CD14-positive monocyte (primary cell): ENCODE results near the gene PSPH. TPM values are rescaled to one million over a fixed set of nuclear protein-coding genes. Genes with fewer than 3 reads are reported as not detected.

Experiments
- DNase-seq, 3 donors: peaks; one replicate each; pipeline ENCODE4 v3.0.0-alpha.2; 2011 to 2022
- H2AFZ ChIP-seq: 2 replicates; pipeline ENCODE4 v1.6.0; 2012; ENCODE audit warnings: mild to moderate bottlenecking, low read depth, low read length, inconsistent platforms; ENCODE audit not compliant: insufficient read depth, poor library complexity, severe bottlenecking
- H3K27ac ChIP-seq, 2 donors: 1 replicate in 1 of 2; 2 replicates in 1 of 2; pipeline ENCODE4 v1.5.1; 2012 to 2013; ENCODE audit warnings: low read length in 2 of 2, control low read depth in 1 of 2, inconsistent platforms in 1 of 2, low read depth in 1 of 2, mild to moderate bottlenecking in 1 of 2
- H3K27me3 ChIP-seq, 2 donors: one replicate each; pipeline versions ENCODE4 v1.6.0 to v1.6.1; 2011 to 2013; ENCODE audit warnings: low read length in 2 of 2; ENCODE audit not compliant: control insufficient read depth in 2 of 2, insufficient read depth in 2 of 2
- H3K36me3 ChIP-seq, 2 donors: replicated peaks in 1 of 2; 1 replicate in 1 of 2; 2 replicates in 1 of 2; pipeline versions ENCODE4 v1.5.1 to v1.6.1; 2012 to 2013; ENCODE audit warnings: low read length in 2 of 2, control low read depth in 1 of 2, inconsistent platforms in 1 of 2, mild to moderate bottlenecking in 1 of 2; ENCODE audit not compliant: insufficient read depth in 2 of 2, control insufficient read depth in 1 of 2
- H3K4me1 ChIP-seq, 2 donors: 1 replicate in 1 of 2; 2 replicates in 1 of 2; pipeline versions ENCODE4 v1.5.1 to v1.6.1; 2012 to 2013; ENCODE audit warnings: low read length in 2 of 2, control low read depth in 1 of 2, inconsistent platforms in 1 of 2, mild to moderate bottlenecking in 1 of 2, moderate library complexity in 1 of 2; ENCODE audit not compliant: insufficient read depth in 2 of 2, control insufficient read depth in 1 of 2
- H3K4me2 ChIP-seq: replicated peaks from 2 replicates; pipeline ENCODE3; 2012; ENCODE audit warnings: low read length, moderate library complexity, mild to moderate bottlenecking; ENCODE audit not compliant: poor library complexity, severe bottlenecking; ENCODE audit errors: extremely low read depth
- H3K4me3 ChIP-seq, 3 experiments: fragments of 200-600 bp in 1 of 3; sonication (generic) in 1 of 3; replicated peaks in 1 of 3; 1 replicate in 2 of 3; 2 replicates in 1 of 3; pipeline ENCODE4 v1.5.1; 2011 to 2013; ENCODE audit warnings: low read length in 3 of 3, mild to moderate bottlenecking in 3 of 3, control low read depth in 2 of 3, low read depth in 2 of 3, inconsistent platforms in 1 of 3, moderate library complexity in 1 of 3
- H3K79me2 ChIP-seq: 2 replicates; pipeline ENCODE4 v1.6.0; 2012; ENCODE audit warnings: mild to moderate bottlenecking, control low read depth, inconsistent platforms, low read length, moderate library complexity; ENCODE audit not compliant: insufficient read depth
- H3K9ac ChIP-seq: 2 replicates; pipeline ENCODE4 v1.6.0; 2017; ENCODE audit warnings: low read length, mild to moderate bottlenecking; ENCODE audit not compliant: insufficient read depth, poor library complexity, severe bottlenecking
- H3K9me3 ChIP-seq, 2 donors: replicated peaks in 1 of 2; 1 replicate in 1 of 2; 2 replicates in 1 of 2; pipeline versions ENCODE4 v1.5.1 to v1.6.1; 2012 to 2013; ENCODE audit warnings: low read length in 2 of 2, control low read depth in 1 of 2; ENCODE audit not compliant: control insufficient read depth in 1 of 2, insufficient read depth in 1 of 2
- H4K20me1 ChIP-seq: 2 replicates; pipeline ENCODE4 v1.6.0; 2012; ENCODE audit warnings: mild to moderate bottlenecking, low read length, control low read depth, moderate library complexity; ENCODE audit not compliant: insufficient read depth
- H3K27ac Mint-ChIP-seq, 7 donors: one replicate each; pipeline ENCODE4 v1.8.0; 2020; ENCODE audit warnings: mild to moderate bottlenecking in 7 of 7, mixed read lengths in 7 of 7, moderate library complexity in 6 of 7, inconsistent platforms in 2 of 7
- H3K27me3 Mint-ChIP-seq, 3 donors: one replicate each; pipeline ENCODE4 v1.8.0; 2021 to 2022; ENCODE audit warnings: low read depth in 3 of 3, mild to moderate bottlenecking in 3 of 3, mixed read lengths in 3 of 3, moderate library complexity in 3 of 3, inconsistent platforms in 1 of 3
- H3K36me3 Mint-ChIP-seq, 2 donors: one replicate each; pipeline ENCODE4 v1.8.0; 2020; ENCODE audit warnings: mixed read lengths in 2 of 2, inconsistent platforms in 1 of 2, mild to moderate bottlenecking in 1 of 2
- H3K4me1 Mint-ChIP-seq: one replicate; pipeline ENCODE4 v1.8.0; 2020; ENCODE audit warnings: mild to moderate bottlenecking, mixed read lengths
- H3K4me3 Mint-ChIP-seq, 2 donors: one replicate each; pipeline ENCODE4 v1.8.0; 2020; ENCODE audit warnings: mild to moderate bottlenecking in 2 of 2, mixed read lengths in 2 of 2, moderate library complexity in 1 of 2
- H3K9me3 Mint-ChIP-seq, 7 donors: one replicate each; pipeline ENCODE4 v1.8.0; 2020 to 2022; ENCODE audit warnings: mixed read lengths in 7 of 7, mild to moderate bottlenecking in 6 of 7, moderate library complexity in 6 of 7, inconsistent platforms in 2 of 7
- WGBS: methylation state at CpG from one replicate; pipeline ENCODE4 v1.1.5; 2013; ENCODE audit warnings: missing lambda C conversion rate; ENCODE audit not compliant: insufficient coverage; 5-methylcytosine and 5-hydroxymethylcytosine counted together
- intact Hi-C, 2 donors: fragments of 100-400 bp; cut with micrococcal nuclease; formaldehyde crosslinking; loops; one replicate each; pipeline versions ENCODE4 v1.15.0 to v1.15.1; 2023
- polyA plus RNA-seq, 3 donors: library from polyadenylated mRNA; depleted of rRNA in 1 of 3; unstranded in 2 of 3; stranded (reverse) in 1 of 3; fragments of 300-500 nt in 2 of 3; fragments of >200 nt in 1 of 3; fragmentation: Illumina TruSeq in 2 of 3; gene quantifications; 1 replicate in 2 of 3; 2 replicates in 1 of 3; pipeline ENCODE4 v1.2.3, GENCODE V29; 2012 to 2021
- TF ChIP-seq, protein P1 (sequence below): fragments of 200-600 bp; IDR thresholded peaks from one replicate; pipeline ENCODE4 v1.8.0; 2022; ENCODE audit warnings: antibody characterized with exemption, mild to moderate bottlenecking

PSPH gene
- polyA plus RNA-seq, 3 donors = 1.7 to 6.7 (median 5.3) TPM

DNA sequence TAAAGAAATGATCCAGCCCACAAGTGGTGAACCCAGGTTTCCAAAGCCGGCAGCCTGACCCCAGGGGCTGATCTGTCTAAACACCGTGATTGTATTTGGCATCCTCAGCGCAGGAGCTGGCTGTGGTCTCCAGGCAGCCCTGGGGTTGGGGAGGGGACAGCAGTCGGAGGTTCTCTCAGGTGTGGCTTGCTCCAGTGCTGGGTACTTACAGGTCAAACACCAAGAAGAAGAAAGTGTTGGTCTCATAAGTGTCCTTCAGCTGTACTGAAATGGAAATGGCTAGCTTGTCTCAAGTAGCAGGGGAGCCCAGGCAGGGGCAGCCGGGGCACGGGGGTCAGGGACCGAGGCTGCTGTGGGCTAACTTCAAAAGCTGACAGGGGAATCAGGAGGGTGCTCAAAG, 35.5 kb upstream of the PSPH start:
- H3K4me1 Mint-ChIP-seq = no peaks in the 10 kb centered on the region
- H3K4me3 Mint-ChIP-seq = no peak overlapping the region
- Histone ChIP-seq H3K4me1 (no peaks in the 10 kb centered on the region), H3K27me3 (no peaks in the 10 kb centered on the region), H3K9me3 (no peaks in the 10 kb centered on the region), H3K36me3 (peaks cover 2 to 9% of the 10 kb centered on the region in 2 donors), H4K20me1 (no peaks in the 10 kb centered on the region), H3K27ac (no peak overlapping the region), H3K9ac (no peak overlapping the region), H3K79me2 (no peaks in the 10 kb centered on the region), H3K4me3 (no peak overlapping the region), H3K4me2 (no peak overlapping the region), H2AFZ (no peak overlapping the region)
- peaks cover 10 to 24% of the 10 kb centered on the region in 2 donors for H3K36me3 Mint-ChIP-seq
- TF ChIP-seq, protein P1, sequence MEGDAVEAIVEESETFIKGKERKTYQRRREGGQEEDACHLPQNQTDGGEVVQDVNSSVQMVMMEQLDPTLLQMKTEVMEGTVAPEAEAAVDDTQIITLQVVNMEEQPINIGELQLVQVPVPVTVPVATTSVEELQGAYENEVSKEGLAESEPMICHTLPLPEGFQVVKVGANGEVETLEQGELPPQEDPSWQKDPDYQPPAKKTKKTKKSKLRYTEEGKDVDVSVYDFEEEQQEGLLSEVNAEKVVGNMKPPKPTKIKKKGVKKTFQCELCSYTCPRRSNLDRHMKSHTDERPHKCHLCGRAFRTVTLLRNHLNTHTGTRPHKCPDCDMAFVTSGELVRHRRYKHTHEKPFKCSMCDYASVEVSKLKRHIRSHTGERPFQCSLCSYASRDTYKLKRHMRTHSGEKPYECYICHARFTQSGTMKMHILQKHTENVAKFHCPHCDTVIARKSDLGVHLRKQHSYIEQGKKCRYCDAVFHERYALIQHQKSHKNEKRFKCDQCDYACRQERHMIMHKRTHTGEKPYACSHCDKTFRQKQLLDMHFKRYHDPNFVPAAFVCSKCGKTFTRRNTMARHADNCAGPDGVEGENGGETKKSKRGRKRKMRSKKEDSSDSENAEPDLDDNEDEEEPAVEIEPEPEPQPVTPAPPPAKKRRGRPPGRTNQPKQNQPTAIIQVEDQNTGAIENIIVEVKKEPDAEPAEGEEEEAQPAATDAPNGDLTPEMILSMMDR = no peak
- no peak for DNase-seq
- 96% methylated on average over 4 of the region's 7 CpGs for WGBS
- intact Hi-C loops = no loop called here
- H3K9me3 Mint-ChIP-seq = peaks cover 0 to 3% (median 0%) of the 10 kb centered on the region in 7 donors
- peaks cover 0 to 3% (median 0%) of the 10 kb centered on the region in 3 donors for H3K27me3 Mint-ChIP-seq
- peak overlapping the region in 1 of 7 donors; percentile 74 for H3K27ac Mint-ChIP-seq

DNA sequence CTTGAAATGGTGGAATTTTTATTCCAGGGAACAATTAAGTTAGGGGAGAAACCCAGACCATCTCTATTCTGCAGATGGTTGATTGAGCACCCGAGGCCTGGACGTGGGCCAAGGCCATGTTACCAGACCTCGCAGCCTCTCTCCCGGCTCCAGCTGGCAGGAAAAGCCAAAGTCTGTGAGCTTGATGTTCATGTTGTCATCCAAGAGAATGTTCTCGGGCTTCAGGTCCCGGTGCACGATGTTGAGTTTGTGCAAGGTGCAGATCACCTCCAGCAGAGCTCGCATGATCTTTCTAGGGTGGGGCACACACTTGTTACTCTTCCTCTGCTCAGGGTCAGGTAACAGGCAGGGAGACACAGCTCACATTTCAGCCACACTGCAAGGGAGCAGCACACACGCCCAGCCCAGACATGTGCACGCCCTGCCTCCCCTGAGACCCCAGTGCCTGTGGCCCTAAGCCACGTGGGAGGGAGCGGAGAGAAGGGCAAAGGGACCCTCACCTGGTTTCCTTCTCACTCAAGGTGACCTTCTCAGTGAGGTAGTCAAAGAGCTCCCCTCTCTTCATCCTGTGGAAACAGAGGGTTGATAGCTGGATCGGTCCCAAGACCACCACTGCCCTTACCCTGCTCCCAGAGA, 32.0 kb upstream of the PSPH start:
- Mint-ChIP-seq H3K27me3 (no peaks in the 10 kb centered on the region), H3K36me3 (peaks cover 22 to 51% of the 10 kb centered on the region in 2 donors), H3K4me1 (no peaks in the 10 kb centered on the region), H3K4me3 (no peak overlapping the region), H3K9me3 (peaks cover 0 to 2% (median 0%) of the 10 kb centered on the region in 7 donors), H3K27ac (no peak overlapping the region)
- Histone ChIP-seq H3K4me3 (no peak overlapping the region), H2AFZ (no peak overlapping the region), H3K36me3 (peaks cover 5 to 30% of the 10 kb centered on the region in 2 donors), H3K79me2 (no peaks in the 10 kb centered on the region), H3K4me2 (no peak overlapping the region), H3K4me1 (no peaks in the 10 kb centered on the region), H3K27me3 (no peaks in the 10 kb centered on the region), H3K9me3 (no peaks in the 10 kb centered on the region), H3K9ac (no peak overlapping the region), H3K27ac (no peak overlapping the region), H4K20me1 (no peaks in the 10 kb centered on the region)
- intact Hi-C loops = no loop called here
- TF ChIP-seq, protein P1 = no peak
- no peak for DNase-seq
- WGBS = 91% methylated on average over 8 of the region's 13 CpGs
